Suprapubic skin (tissue), 3 donors: ENCODE results near the gene CLEC4D.

Source experiments
- POLR2A ChIP-seq, 2 donors: fragments of 450-650 bp; IDR thresholded peaks; one replicate each; pipeline ENCODE4 v1.6.1; 2017; ENCODE audit warnings: antibody characterized with exemption in 2 of 2, mild to moderate bottlenecking in 2 of 2, moderate library complexity in 2 of 2
- TF ChIP-seq, protein P1 (sequence below), 2 donors: fragments of 200-600 bp in 1 of 2; fragments of 450-650 bp in 1 of 2; sonication (generic) in 1 of 2; IDR thresholded peaks; one replicate each; pipeline ENCODE4 v1.5.1; 2016 to 2019; ENCODE audit warnings: antibody characterized with exemption in 2 of 2, mild to moderate bottlenecking in 1 of 2, moderate library complexity in 1 of 2

DNA sequence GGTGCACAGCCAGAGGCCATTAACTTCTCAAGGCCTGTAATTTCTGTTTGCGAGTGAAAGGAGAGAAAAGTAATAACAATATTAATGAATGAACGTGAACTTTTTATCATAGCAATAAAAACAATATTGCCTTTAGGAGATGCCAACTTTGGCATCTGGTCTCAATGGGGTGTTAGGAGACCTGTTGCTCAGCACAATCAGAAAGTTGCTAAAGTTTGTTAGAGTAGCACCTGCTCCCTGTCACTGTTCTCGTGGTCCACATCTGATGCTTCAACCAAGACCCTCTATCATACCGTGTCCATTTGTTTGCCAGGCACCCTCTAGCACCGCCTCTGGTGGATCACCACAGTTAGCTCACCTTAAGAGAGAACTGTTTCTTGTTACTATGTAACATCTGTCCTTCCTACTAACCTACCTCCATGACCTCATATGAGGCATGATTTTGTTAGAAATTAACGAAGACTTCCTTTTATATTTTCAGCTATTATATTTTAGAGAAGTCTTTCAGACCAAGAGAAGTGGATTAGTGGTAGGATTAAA, 39.9 kb downstream of the CLEC4D start:
- TF ChIP-seq POLR2A (IDR thresholded peaks at IDR 0.05) = no peak
- TF ChIP-seq, protein P1, sequence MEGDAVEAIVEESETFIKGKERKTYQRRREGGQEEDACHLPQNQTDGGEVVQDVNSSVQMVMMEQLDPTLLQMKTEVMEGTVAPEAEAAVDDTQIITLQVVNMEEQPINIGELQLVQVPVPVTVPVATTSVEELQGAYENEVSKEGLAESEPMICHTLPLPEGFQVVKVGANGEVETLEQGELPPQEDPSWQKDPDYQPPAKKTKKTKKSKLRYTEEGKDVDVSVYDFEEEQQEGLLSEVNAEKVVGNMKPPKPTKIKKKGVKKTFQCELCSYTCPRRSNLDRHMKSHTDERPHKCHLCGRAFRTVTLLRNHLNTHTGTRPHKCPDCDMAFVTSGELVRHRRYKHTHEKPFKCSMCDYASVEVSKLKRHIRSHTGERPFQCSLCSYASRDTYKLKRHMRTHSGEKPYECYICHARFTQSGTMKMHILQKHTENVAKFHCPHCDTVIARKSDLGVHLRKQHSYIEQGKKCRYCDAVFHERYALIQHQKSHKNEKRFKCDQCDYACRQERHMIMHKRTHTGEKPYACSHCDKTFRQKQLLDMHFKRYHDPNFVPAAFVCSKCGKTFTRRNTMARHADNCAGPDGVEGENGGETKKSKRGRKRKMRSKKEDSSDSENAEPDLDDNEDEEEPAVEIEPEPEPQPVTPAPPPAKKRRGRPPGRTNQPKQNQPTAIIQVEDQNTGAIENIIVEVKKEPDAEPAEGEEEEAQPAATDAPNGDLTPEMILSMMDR (IDR thresholded peaks at IDR 0.05) = no peak
